Heart left ventricle (tissue), 16 donors: ENCODE results near the gene AFAP1. TPM values are rescaled to one million over a fixed set of nuclear protein-coding genes. Genes with fewer than 3 reads are reported as not detected.

Experiments used
- ATAC-seq, 4 donors: fragments of 200-7000 bp; cut with Tn5 transposase; one replicate each; pipeline ENCODE4 v1.9.1; 2020 to 2022; ENCODE audit warnings: moderate library complexity in 4 of 4, mild to moderate bottlenecking in 3 of 4, moderate number of reproducible peaks in 1 of 4
- DNase-seq, 5 donors: peaks; one replicate each; pipeline ENCODE4 v3.0.0-alpha.2; 2020
- H3K27ac ChIP-seq, 12 donors: fragments of 200-600 bp; sonication (generic) in 4 of 12; one replicate each; pipeline versions ENCODE4 v1.5.0 to v1.8.0; 2016 to 2022; ENCODE audit warnings: mild to moderate bottlenecking in 2 of 12
- H3K27me3 ChIP-seq, 9 donors: fragments of 200-600 bp; sonication (generic) in 2 of 9; one replicate each; pipeline versions ENCODE4 v1.5.1 to v1.8.0; 2016 to 2022; ENCODE audit warnings: mild to moderate bottlenecking in 3 of 9
- H3K36me3 ChIP-seq, 9 donors: fragments of 200-600 bp; sonication (generic) in 2 of 9; one replicate each; pipeline versions ENCODE4 v1.5.0 to v1.8.0; 2018 to 2022; ENCODE audit warnings: mild to moderate bottlenecking in 2 of 9
- H3K4me1 ChIP-seq, 12 donors: fragments of 200-600 bp; sonication (generic) in 4 of 12; one replicate each; pipeline versions ENCODE4 v1.5.0 to v1.8.0; 2016 to 2022; ENCODE audit warnings: mild to moderate bottlenecking in 3 of 12
- H3K4me3 ChIP-seq, 12 donors: fragments of 200-600 bp; sonication (generic) in 4 of 12; one replicate each; pipeline versions ENCODE4 v1.5.0 to v1.8.0; 2017 to 2022; ENCODE audit warnings: mild to moderate bottlenecking in 9 of 12, moderate library complexity in 4 of 12
- H3K9me3 ChIP-seq, 12 donors: fragments of 200-600 bp; sonication (generic) in 4 of 12; one replicate each; pipeline versions ENCODE4 v1.5.0 to v1.8.0; 2016 to 2022; ENCODE audit warnings: mild to moderate bottlenecking in 1 of 12
- CTCF ChIP-seq, 12 donors: fragments of 200-600 bp; sonication (generic) in 4 of 12; IDR thresholded peaks; one replicate each; pipeline versions ENCODE4 v1.5.0 to v1.8.0; 2018 to 2022; ENCODE audit warnings: antibody characterized with exemption in 12 of 12, mild to moderate bottlenecking in 5 of 12
- POLR2A ChIP-seq, 2 donors: fragments of 450-650 bp; IDR thresholded peaks; one replicate each; pipeline ENCODE4 v1.6.1; 2017; ENCODE audit warnings: antibody characterized with exemption in 2 of 2, mild to moderate bottlenecking in 2 of 2, moderate library complexity in 2 of 2
- WGBS, 4 donors: extraction: QIAGEN DNeasy Blood & Tissue Kit in 2 of 4; methylation state at CpG; one replicate each; pipeline versions ENCODE4 v1.1.5 to v1.1.7; 2013 to 2018; 5-methylcytosine and 5-hydroxymethylcytosine counted together
- intact Hi-C, 10 donors: fragments of 100-400 bp; cut with DNase I; formaldehyde crosslinking; loops; one replicate each; pipeline versions ENCODE4 v1.11.1 to v1.14.2; 2022
- polyA plus RNA-seq, 2 donors: library from polyadenylated mRNA; stranded (reverse); fragments of 200-250 nt; gene quantifications; one replicate each; pipeline ENCODE4 v1.2.3, GENCODE V29; 2013
- total RNA-seq, 9 donors: library from RNA; depleted of rRNA in 2 of 9; stranded (reverse); fragments of >200 nt in 2 of 9; fragmentation: NEBNext Ultra II Directional in 3 of 9; extraction: Animal tissue kit (Norgen Biotek cat#: 25700) in 3 of 9; gene quantifications; one replicate each; pipeline versions ENCODE4 v1.1.0 to v1.2.4, GENCODE V29; 2016 to 2023
- donor health status: ischemic (EF 13 %, LVEDD 7.1; RV severe dilation, severe dysfunction).
- donor health status: healthy with polysubstance abuse.
- donor health status: DM: no; HTN: yes; CAD: no.
- donor health status: DM: no; HTN: no; CAD: no.
- donor health status: ischemic (EF 25% LVEDD 6.9; RV normal size, moderate dysfunction).
- donor health status: ischemic (EF 25% LVEDD 5.7; RV mildly dilated, moderate dysfunction).
- donor health status: healthy.
- donor health status: DM: yes; HTN: yes; CAD: no.
- donor health status: ischemic (EF 35%, LVEDD 5.7; RV mildly dilated, moderate dysfunction).
- donor health status: nonischemic (EF 11% LVEDD 7.7; RV severe dilation, severe dysfunction).
- donor health status: DM: yes; HTN: yes; CAD: no.
- donor health status: PGD.
- donor health status: ischemic (EF 29% LVEDD 5.4; RV normal size, mild dysfunction).
- donor health status: nonischemic (EF 23%, LVEDD 6.1; RV moderate dilation, normal function).

AFAP1 gene
- total and polyA plus RNA-seq, 11 donors = 2.0 to 18.0 (median 7.0) TPM

DNA sequence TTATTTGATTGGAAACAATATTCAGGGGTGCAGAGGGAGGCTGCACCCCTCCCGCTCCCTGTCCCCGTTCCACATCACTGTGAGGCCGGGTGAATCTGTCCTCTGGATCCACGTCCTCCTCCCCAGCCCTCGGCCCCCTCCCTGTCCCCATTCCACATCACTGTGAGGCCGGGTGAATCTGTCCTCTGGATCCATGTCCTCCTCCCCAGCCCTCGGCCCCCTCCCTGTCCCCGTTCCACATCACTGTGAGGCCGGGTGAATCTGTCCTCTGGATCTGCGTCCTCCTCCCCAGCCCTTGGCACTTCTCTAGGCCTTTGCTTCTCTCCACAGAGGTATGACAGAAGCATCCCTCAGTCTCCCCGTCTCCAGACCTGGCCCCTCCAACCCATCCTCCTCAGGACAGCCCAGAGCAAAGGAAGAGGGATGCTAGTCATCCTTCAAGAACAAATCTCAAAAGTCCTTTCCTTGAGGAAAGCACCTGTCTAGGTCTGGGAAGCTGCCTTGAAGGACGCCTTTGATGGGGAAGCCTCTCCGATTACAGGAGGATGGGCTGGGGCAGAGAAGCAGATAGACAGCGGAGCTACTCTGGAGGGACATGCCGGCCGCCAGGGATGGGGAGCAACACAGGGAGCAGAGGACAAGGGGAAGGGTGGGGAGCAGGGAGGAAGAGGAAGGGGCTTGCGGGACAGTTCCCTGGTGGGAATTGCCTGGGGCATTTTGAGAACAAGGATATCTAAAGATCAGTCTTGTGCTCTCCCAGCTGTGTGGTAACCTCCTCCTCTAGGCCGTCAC, 10.8 kb upstream of the AFAP1 start:
- TF ChIP-seq CTCF (IDR thresholded peaks at IDR 0.05) (no peak), POLR2A (IDR thresholded peaks at IDR 0.05) (no peak)
- Histone ChIP-seq H3K27ac (no peak overlapping the region), H3K36me3 (no peaks in the 10 kb centered on the region), H3K4me1 (peaks cover 0 to 2% (median 0%) of the 10 kb centered on the region in 12 donors), H3K27me3 (peaks cover 0 to 12% (median 0%) of the 10 kb centered on the region in 9 donors), H3K9me3 (peaks cover 0 to 10% (median 2%) of the 10 kb centered on the region in 12 donors), H3K4me3 (no peak overlapping the region)
- 90 to 93% (median 91%) methylated on average over 18 of the region's 18 CpGs for WGBS, 4 donors
- intact Hi-C loops = no loop called here
- ATAC-seq = no peak
- DNase-seq = no peak

DNA sequence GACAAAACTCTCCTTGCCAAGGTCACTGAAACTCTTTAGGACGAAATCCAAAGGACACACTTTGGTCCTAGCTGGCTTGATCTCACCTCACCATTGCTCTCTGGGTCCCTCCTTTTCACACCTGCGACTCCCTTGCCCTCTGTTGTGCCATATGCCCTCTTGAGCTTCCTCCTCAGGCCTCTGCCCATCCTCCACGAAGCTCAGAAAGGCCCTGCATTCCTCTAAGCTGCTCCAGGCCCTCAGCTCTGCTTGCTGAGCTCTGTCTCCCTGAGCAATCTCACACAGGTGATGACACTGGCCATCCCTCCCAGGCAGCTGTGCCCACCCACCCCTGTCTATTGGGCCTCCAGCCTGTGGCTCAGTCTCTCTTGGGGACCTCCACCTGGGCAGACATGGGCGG, 10.1 kb upstream of the AFAP1 start:
- Histone ChIP-seq H3K4me3 (no peak overlapping the region), H3K4me1 (peaks cover 0 to 2% (median 0%) of the 10 kb centered on the region in 12 donors), H3K27me3 (peaks cover 0 to 12% (median 0%) of the 10 kb centered on the region in 9 donors), H3K36me3 (no peaks in the 10 kb centered on the region), H3K27ac (no peak overlapping the region), H3K9me3 (peaks cover 0 to 10% (median 2%) of the 10 kb centered on the region in 12 donors)
- intact Hi-C loops = no loop called here
- TF ChIP-seq CTCF (IDR thresholded peaks at IDR 0.05) = no peak
- no peak for TF ChIP-seq POLR2A (IDR thresholded peaks at IDR 0.05)
- no peak for DNase-seq
- 74 to 82% (median 76%) methylated on average over 4 of the region's 4 CpGs for WGBS, 4 donors
- ATAC-seq = no peak

DNA sequence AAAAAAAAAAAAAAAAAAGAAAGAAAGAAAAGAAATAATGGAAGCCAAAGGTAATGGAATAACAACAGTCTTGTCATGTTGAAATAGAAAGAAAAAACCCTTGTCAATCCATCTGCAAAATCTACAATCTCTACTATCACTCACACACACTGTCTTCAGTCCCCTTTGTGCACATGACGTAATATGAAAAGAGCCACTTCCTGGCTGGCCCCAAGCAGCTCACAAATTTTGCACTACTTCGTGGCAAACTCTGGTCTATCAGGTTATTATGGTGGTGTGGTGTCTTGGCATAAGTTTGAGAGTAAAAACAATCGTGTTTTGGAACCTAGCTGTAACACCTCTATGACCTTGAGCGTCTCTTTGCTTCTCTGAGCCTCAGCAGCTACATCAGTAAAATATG, 8.3 kb upstream of the AFAP1 start:
- no peaks in the 10 kb centered on the region for H3K36me3 ChIP-seq
- 72 to 79% (median 77%) methylated on average over 4 of the region's 4 CpGs for WGBS, 4 donors
- no peak overlapping the region for H3K27ac ChIP-seq
- DNase-seq (no peak), ATAC-seq (no peak)
- no peak overlapping the region for H3K4me3 ChIP-seq
- H3K4me1 ChIP-seq = peaks cover 0 to 2% (median 0%) of the 10 kb centered on the region in 12 donors
- intact Hi-C loops = no loop called here
- no peaks in the 10 kb centered on the region for H3K9me3 ChIP-seq
- no peak for TF ChIP-seq POLR2A (IDR thresholded peaks at IDR 0.05)
- TF ChIP-seq CTCF (IDR thresholded peaks at IDR 0.05) = no peak
- peaks cover 0 to 12% (median 0%) of the 10 kb centered on the region in 9 donors for H3K27me3 ChIP-seq

- ATAC-seq (no peak), DNase-seq (no peak)
- Histone ChIP-seq H3K36me3 (no peaks in the 10 kb centered on the region), H3K4me1 (peaks cover 0 to 2% (median 0%) of the 10 kb centered on the region in 12 donors), H3K27ac (no peak overlapping the region), H3K4me3 (no peak overlapping the region), H3K27me3 (peaks cover 0 to 12% (median 0%) of the 10 kb centered on the region in 9 donors), H3K9me3 (no peaks in the 10 kb centered on the region)
- intact Hi-C loops = no loop called here
- WGBS, 4 donors = 83 to 86% (median 84%) methylated on average over 13 to 14 of the region's 14 CpGs
- TF ChIP-seq POLR2A (IDR thresholded peaks at IDR 0.05) = no peak
- no peak for TF ChIP-seq CTCF (IDR thresholded peaks at IDR 0.05)
Measured at GRCh38 chr4:7945709-7946380, 6.2 kb upstream of the AFAP1 start.
